KOPT-K1 (cell line): Measurements from ENCODE around the gene OR10A5.

ENCODE experiments used
- H3K27ac ChIP-seq: fragments of 200-600 bp; sonication (generic); 2 replicates; pipeline ENCODE4 v1.5.1; 2016; ENCODE audit warnings: antibody characterized with exemption, mild to moderate bottlenecking, low read depth, low read length; ENCODE audit not compliant: poor library complexity, severe bottlenecking
- H3K36me3 ChIP-seq: fragments of 200-600 bp; sonication (generic); 2 replicates; pipeline ENCODE4 v1.5.1; 2017; ENCODE audit warnings: antibody characterized with exemption, mild to moderate bottlenecking, low read length, moderate library complexity; ENCODE audit not compliant: insufficient read depth
- H3K9me3 ChIP-seq: fragments of 200-600 bp; sonication (generic); 2 replicates; pipeline ENCODE4 v1.5.1; 2017; ENCODE audit warnings: antibody characterized with exemption, low read length, mild to moderate bottlenecking; ENCODE audit not compliant: insufficient read depth, poor library complexity, severe bottlenecking

OR10A5 gene

DNA sequence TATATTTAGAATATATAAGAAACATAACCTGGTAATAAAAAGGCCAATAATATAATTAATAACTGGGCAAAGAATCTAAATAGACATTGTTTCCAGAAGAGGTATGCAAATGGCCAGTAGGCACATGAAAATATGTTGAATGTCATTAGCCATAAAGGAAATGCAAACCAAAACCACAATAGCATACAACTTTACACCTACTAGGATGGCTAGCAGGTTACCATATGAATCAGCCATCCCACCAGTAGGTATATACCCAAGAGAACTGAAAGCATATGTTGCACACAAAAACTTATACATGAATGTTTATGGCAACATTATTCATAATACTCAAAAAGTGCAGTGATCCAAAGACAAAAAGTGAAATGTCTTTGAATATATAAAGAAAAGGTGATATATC lies 49.5 kb downstream of the OR10A5 start:
- Histone ChIP-seq H3K9me3 (no peaks in the 10 kb centered on the region), H3K36me3 (no peaks in the 10 kb centered on the region), H3K27ac (no peak overlapping the region)
